DMS53 (cell line): ENCODE measurements around the gene KCNIP2.
A peak's percentile ranks its signal among the peaks of the same experiment; 100 is the strongest.

Experiments used
- DNase-seq: peaks from one replicate; lab custom pipeline; 2025; lab: John Stamatoyannopoulos, UW

Gene KCNIP2

DNA sequence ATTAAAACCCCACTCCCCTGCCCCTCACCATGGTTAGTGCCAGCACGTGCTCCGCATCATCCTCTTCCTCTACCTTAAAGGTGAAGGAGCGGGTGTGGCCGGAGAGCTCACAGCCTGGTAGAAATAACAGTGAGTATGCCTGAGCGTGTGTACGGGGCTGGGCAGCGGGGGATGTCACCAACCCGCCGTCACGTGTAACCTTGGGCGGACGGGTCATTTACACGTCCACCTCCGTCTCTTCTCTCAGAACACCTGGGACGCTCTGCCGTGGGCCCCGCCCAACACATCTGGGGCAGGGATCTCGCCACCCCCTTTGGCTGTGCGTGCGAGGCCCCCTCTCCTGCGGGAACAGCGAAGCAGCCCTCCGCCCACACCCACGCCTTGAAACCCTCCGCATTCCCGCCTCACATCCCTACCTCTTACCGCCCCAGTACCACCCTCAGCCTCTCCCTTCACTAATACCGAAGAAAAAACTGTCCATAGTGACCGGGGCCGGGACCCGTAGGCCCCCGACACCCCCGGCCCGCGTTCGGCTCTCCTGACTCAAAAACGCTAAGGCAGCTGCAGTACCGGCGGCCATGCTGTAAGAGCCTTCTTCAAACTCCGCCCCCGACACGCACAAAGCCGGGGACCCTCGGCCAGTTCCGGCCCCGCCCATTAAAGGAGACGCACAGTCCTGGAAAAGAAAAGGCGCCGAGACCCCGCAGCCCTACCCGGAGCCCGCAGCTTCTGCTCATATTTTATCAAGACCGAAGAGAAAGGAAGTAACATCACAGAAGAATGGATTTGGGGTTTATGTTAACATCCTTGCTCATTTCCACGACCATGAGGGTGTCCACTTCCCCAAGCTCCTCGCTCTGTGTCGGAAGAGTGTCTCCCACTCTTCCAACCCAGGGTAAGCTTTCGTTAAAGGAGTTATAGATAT is 60.5 kb downstream of the KCNIP2 start, which contains the start of gene NPM3:
TSS of gene NPM3 (minus strand) at position 636 of the 925 bp plus-strand sequence. CDS start at position 580, 56 bp downstream.
- DNase-seq, result peak; percentile 87

DNA sequence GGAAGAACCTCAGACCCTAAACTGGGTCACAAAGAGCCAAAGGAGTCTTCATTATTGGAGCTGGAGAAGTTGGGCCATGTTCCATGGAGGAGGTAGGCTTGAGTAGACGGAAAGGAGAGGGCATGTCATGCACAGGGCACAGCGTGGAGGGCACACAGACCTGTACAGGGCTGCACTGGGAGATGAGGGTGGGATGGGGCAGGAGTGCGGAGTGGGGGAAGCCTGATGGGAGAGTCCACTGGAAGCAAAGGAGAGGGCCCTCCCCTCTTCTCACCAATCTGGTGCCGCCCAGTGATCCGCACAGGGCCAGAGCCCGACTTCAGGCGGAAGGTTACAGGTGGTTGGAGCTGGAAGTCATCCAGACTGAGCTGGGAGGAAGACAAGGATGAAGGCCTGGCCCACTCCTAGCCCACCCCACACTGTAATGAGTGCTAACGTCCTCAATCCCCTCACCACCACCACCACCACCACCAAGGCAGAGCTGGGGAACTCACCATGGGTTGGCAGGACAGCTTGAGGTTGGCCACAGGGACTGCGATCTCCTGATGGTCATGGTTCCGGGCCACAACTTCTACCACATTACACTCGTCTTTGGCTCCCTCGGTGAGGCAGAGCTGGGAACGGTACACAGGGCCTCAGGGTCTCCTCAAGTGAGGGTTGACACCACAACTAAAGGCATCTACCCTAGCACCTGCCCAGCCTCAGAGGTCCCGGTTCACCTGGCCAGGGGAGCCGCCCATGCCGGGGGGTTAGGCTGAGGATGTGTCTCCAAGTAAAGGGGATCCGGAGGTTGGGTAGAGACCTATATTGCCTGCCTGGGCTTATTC is 61.4 kb downstream of the KCNIP2 start:
- peak; percentile 28 for DNase-seq

DNA sequence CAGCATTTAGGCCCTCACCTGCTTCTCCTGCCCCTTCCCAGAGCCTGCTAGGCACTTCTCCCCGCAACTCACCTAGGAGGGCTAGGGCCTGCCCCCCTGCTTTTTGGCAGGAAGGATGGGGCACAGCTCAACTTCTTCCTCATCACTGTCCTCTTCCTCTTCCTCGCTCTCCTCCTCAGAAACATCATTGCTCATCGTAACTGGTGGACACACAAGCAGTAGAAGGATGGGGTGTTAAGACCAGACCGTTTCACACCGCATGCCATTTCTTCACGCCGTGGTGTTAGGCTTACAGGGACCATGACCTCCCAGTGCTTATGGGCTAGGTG is 62.0 kb downstream of the KCNIP2 start:
- DNase-seq, result no peak

DNA sequence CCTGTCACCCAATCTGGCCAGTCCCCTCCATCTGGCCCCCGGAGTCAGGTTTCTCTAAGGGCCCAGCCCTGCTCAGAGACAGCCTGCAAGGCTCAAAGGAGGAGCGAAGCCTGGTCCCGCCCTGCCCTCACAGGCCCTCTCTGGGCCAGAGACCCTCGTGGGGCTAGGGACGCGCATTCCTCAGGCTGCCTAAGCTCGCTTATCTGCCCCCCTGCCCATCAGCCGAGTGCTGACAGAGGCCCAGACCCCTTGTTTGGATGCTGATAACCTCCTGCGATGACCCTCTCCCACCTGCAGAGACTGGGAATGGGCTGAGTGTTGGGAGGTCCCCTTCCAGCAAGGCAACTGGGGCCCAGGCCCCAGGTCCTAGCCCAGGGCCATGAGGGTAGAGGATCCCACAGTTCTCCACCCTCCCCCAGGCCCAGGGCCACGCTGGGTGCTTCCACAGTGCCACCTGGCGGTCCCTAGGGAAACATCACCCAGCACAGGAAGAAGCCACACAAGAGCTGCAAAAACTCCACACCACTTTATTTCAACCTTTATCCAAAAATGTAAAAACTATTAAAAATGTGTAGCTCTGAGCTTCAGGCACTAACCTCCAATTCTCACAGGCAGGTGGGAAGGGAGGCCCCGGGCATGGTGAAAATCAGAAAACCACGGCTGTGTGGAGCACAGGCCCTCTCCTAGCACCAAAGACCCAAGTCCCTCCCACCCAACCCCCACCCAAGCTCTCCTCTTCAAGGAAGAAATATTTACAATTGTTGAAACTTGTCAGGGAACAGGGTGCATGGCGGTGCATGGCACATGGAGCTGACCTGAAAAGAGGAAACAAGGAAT is 62.6 kb downstream of the KCNIP2 start:
- DNase-seq, result peak; percentile 83

DNA sequence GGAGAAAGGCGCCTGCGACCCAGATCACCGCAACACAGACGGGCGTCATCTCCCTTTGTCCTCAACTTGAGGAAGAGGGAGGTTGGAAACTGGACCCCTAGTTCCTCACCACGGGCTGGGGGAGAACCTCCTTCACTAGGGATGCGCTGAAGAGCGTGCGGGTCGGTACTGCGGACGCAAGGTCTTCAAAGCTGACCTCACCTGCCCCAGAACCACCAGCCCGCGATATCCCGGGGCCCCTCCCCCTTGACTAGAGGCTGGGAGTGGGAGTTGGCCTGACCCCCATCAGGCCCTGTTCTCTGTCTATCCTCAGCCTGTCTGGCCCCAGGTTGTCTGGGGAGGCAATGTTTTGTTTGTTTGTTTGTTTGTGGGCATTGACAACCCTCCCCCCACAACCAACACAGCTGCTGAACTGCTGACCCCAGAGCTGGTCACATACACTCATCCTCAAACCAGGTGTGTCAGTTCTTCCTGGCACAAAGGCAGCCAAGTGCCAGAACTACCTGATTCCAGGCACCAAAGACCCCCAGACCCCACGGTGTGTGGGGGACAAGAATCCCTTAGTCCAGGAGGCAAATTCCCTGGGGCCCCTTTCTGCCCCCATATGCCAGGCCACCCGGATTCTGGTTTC is 63.3 kb downstream of the KCNIP2 start:
- DNase-seq, result peak; percentile 61

DNA sequence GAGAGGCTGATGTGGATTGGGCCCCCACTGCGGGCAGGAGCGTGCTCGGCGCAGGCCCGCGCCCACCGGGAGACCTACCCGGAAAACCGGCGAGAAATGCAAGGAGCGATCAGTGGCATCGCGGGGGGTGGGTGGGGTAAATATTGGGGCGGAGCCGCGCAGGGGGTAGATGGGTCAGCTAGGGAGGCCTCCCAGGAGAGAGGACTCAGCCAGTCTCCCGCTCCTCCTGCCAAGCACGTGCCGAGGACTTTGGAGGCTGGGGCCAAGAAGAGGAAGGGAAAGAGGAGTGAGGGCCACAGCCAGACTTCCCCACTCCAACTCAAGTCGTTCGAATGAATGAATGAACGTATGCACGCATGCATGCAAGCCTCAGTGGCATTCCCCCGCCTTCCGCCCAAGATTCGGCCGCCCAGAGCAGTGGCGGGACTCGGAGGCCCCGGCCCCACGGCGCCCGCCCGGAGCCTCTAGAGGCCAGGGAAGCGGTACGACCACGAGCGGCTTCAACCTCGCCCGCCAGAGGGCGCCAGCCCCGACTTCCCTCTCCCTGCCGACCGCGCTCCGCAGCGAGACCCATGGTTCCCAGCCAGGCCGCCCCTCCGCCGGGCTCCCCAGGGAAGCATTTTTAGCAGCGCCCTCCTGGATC is 63.9 kb downstream of the KCNIP2 start:
- DNase-seq, result peak; percentile 91

DNA sequence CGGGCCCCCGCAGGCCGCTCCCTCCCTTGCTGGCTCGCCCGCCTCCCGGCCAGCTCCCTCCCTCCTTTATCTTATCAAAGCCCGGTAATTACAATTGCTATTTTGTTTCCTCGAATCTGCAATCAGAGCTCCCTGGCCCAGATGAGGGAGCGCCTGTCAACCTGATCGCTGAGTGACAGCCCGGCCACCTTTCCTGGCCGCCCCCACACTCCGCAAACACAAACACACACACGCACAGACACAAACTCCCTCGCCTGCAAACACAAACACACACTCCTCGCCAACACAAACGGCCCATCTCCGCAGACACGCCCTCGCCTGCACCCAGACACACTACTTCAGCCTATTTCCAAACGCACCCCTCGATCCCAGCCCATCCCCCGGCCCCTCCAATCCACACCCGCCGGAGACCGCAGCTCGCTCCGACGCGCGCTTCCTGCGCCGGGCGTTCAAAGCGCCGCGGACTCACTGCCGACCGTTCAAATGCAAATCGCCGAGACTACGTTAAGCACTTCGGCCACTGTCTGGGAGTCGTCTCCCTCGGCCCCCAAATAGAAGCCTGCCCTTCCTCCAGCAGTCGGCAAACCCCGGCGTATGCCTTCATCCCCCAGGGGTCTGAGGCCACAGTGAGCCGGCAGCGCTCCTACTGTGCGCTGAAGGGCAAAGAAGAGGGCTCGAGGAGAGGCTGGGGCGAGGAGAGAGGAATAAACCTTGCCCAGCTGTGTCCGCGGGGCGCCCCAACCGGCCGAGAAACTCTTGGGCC is 64.6 kb downstream of the KCNIP2 start:
- DNase-seq, result peak; percentile 85

DNA sequence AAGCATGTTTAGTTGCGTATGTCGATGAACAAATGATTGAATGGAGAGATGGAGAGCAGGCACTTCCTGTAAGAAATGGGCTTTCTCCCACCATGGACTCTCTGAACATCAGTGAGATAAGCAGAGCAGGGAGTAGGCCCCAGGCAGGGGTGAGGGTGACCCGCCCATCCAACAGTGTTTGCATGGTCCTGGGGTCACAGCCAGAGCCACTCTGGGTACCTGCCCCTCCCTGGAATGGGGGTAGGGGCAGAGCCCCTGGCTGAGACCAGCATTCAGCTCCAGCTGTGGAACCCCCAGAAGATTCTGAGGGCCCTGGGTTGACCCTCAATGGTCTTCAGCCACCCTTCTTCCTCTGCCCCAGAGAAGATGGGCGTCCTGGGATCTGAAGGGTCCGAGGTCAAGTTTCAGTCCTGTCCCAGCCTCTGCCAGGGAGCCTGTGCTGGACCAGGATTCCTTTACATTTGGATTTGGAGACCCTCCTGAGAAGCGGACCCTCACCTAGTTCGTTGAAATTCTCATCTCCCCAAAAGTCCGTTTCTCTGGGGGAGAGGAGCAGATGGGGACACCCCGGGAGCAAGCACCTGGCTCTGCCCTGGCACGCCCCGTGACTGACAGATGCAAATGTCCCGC is 65.3 kb downstream of the KCNIP2 start:
- no peak for DNase-seq

DNA sequence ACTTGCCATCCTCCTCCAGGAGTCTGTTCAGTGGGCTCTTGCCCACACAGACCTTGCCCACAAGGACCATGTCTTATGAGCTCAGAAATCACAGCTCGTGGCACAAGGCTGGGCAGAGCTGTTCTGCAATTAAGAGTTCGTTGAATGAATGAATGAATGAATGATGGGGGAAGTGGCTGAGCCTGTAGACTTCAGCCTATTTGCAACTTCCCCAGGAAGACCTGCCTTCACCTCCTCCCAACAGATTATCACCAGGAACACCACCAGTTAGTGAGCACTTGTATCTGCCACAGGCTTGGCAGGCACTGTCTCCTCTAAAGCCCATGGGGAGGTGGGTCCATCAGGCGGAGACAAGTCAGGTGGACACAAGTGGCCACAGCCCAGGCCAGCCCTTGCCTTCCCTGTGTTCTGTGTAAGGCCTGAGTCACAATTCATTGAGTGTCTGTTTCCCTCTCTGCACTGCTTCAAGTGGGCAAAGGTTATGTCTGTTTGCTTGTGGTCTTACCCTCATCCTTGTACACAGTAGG is 65.9 kb downstream of the KCNIP2 start:
- DNase-seq, result peak; percentile 78

DNA sequence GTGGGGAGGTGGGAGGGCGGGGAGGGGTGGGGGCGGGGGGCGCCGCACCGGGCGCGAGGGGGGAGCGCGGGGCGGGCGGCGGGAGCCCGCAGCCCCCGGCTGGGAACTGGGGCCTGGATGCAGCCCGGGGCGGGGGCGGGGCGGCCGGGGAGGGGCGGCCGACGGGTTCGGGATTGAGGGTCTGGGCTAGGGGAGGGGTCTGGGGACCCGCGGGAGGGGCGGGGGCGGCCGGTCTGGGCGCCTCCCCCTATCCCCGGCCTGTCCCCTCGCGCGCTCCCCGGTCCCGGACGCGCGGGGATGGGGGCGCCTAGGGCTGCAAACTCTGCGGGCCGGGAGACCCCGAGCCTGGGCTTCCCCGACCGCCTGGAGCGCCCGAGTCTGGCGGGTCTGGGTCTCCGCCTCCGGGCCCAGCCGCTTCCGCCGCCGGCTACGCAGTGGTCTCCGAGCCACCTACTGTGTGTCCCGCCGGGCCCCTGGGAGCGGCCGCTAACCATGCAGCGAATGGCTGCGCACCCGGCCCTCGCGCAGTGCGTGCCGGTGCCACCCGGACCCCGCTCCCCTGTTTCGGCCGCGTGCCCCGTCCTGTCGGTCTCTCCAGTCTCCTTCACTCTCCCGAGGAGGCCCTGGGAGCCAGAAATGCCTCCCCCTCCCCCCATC is 67.3 kb downstream of the KCNIP2 start:
- DNase-seq, result no peak
